Gastrocnemius medialis (tissue), 4 donors: Measurements from ENCODE around the gene POLE3.

Experiments used
- CTCF ChIP-seq, 5 experiments: fragments of 450-650 bp in 3 of 5; fragments of 200-600 bp in 2 of 5; sonication (generic) in 2 of 5; IDR thresholded peaks in 4 of 5; conservative IDR thresholded peaks in 1 of 5; 1 replicate in 4 of 5; 2 replicates in 1 of 5; pipeline ENCODE4 v1.5.1; 2016 to 2019; ENCODE audit warnings: antibody characterized with exemption in 5 of 5, mild to moderate bottlenecking in 3 of 5, moderate library complexity in 3 of 5
- POLR2A ChIP-seq, 2 donors: fragments of 450-650 bp; IDR thresholded peaks; one replicate each; pipeline ENCODE4 v1.6.1; 2017; ENCODE audit warnings: antibody characterized with exemption in 2 of 2, mild to moderate bottlenecking in 2 of 2, moderate library complexity in 2 of 2

GRCh38 chr9:113444736-113445135 is 34.3 kb upstream of the POLE3 start:
- no peak for TF ChIP-seq CTCF (IDR thresholded peaks at IDR 0.05 in 4 of 5, conservative IDR thresholded peaks at IDR 0.05 in 1 of 5)
- no peak for TF ChIP-seq POLR2A (IDR thresholded peaks at IDR 0.05)
